NCI-H460 (cell line): ENCODE data around the gene ARHGEF19. TPM values are rescaled to one million over a fixed set of nuclear protein-coding genes. Genes with fewer than 3 reads are reported as not detected.

ENCODE experiments used
- DNase-seq: peaks from one replicate; pipeline ENCODE4 v3.0.0-alpha.2; 2016; ENCODE audit warnings: low read depth; ENCODE audit errors: extremely low read depth
- small RNA-seq, 2 experiments: library from RNA; depleted of rRNA; stranded (forward); fragments of <200 nt; gene quantifications; one replicate each; pipeline ENCODE3, GENCODE V24; 2014
- total RNA-seq: library from RNA; depleted of rRNA; stranded (reverse); fragments of >200 nt; shearing (Covaris generic); gene quantifications from 2 replicates; pipeline ENCODE4 v1.2.3, GENCODE V29; 2014; rRNA removed

Gene ARHGEF19
- total RNA-seq, 1 experiment from 2014 or later = 6.1 TPM

- no peak for DNase-seq
Observed at GRCh38 chr1:16153096-16153998, 59.1 kb downstream of the ARHGEF19 start.

GRCh38 chr1:16152481-16153087 lies 59.9 kb downstream of the ARHGEF19 start:
- DNase-seq = no peak

- no peak for DNase-seq
Observed at GRCh38 chr1:16151995-16152384, 60.5 kb downstream of the ARHGEF19 start.

GRCh38 chr1:16151196-16151994 lies 61.1 kb downstream of the ARHGEF19 start:
- DNase-seq = no peak

- DNase-seq = no peak
Observed at GRCh38 chr1:16150508-16150907, 61.9 kb downstream of the ARHGEF19 start.

GRCh38 chr1:16149702-16150488 lies 62.6 kb downstream of the ARHGEF19 start:
- no peak for DNase-seq

- no peak for DNase-seq
Observed at GRCh38 chr1:16149146-16149545, 63.3 kb downstream of the ARHGEF19 start.

GRCh38 chr1:16148329-16149092 lies 63.9 kb downstream of the ARHGEF19 start:
- DNase-seq = no peak

Small RNA genes lying within 50 kb of the gene (small RNA-seq; reads per million reads assigned to genes)
- 0 reads per million in 2 experiments for gene MT1XP1

Other genes with a start within 250 kb of the ARHGEF19 start
- 10.0 and 14.3 TPM in 2 replicates for gene ZBTB17, start 236.6 kb downstream of the ARHGEF19 start, total RNA-seq
- gene SRARP, start 208.4 kb downstream of the ARHGEF19 start, total RNA-seq = not detected in 2 replicates
- not detected in 2 replicates for gene HSPB7, start 194.6 kb downstream of the ARHGEF19 start, total RNA-seq
- not detected in 2 replicates for gene CLCNKA, start 190.6 kb downstream of the ARHGEF19 start, total RNA-seq
- 0.22 and 0.26 TPM in 2 replicates for gene CLCNKB, start 168.9 kb downstream of the ARHGEF19 start, total RNA-seq
- gene FAM131C, start 139.0 kb downstream of the ARHGEF19 start, total RNA-seq = 3.0 and 3.8 TPM in 2 replicates
- gene EPHA2, start 56.6 kb downstream of the ARHGEF19 start, total RNA-seq = 52.3 and 53.9 TPM in 2 replicates
- gene CPLANE2, start 24.5 kb upstream of the ARHGEF19 start, total RNA-seq = 3.9 and 4.0 TPM in 2 replicates
- gene FBXO42, start 139.8 kb upstream of the ARHGEF19 start, total RNA-seq = 13.3 and 19.9 TPM in 2 replicates
- gene SZRD1, start 154.6 kb upstream of the ARHGEF19 start, total RNA-seq = 49.0 and 51.4 TPM in 2 replicates
- gene SPATA21, start 224.8 kb upstream of the ARHGEF19 start, total RNA-seq = not detected in 2 replicates
- 24.4 and 30.8 TPM in 2 replicates for gene NECAP2, start 228.1 kb upstream of the ARHGEF19 start, total RNA-seq